GM12874 (cell line): Measurements from ENCODE around the gene MUC12.

ENCODE experiments used
- TF ChIP-seq, protein P1 (sequence below): IDR thresholded peaks from 2 replicates; pipeline ENCODE4 v1.5.1; 2011; ENCODE audit warnings: low read depth, mild to moderate bottlenecking, control low read depth, low read length, moderate library complexity; ENCODE audit not compliant: insufficient read depth

The MUC12 gene

GRCh38 chr7:100951888-100952560, 17.3 kb upstream of the MUC12 start:
- TF ChIP-seq, protein P1, sequence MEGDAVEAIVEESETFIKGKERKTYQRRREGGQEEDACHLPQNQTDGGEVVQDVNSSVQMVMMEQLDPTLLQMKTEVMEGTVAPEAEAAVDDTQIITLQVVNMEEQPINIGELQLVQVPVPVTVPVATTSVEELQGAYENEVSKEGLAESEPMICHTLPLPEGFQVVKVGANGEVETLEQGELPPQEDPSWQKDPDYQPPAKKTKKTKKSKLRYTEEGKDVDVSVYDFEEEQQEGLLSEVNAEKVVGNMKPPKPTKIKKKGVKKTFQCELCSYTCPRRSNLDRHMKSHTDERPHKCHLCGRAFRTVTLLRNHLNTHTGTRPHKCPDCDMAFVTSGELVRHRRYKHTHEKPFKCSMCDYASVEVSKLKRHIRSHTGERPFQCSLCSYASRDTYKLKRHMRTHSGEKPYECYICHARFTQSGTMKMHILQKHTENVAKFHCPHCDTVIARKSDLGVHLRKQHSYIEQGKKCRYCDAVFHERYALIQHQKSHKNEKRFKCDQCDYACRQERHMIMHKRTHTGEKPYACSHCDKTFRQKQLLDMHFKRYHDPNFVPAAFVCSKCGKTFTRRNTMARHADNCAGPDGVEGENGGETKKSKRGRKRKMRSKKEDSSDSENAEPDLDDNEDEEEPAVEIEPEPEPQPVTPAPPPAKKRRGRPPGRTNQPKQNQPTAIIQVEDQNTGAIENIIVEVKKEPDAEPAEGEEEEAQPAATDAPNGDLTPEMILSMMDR: no peak

DNA sequence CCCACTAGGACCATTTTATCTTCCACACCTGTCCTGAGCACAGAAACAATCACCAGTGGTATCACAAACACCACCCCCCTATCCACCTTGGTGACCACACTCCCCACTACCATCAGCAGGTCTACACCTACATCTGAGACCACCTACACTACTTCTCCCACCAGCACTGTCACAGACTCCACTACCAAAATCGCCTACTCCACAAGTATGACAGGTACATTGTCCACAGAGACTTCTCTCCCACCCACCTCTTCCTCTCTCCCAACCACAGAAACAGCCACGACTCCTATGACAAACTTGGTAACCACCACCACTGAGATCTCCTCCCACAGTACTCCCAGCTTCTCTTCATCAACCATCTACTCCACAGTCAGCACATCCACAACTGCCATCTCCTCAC, 16.7 kb upstream of the MUC12 start:
- TF ChIP-seq, protein P1: no peak

DNA sequence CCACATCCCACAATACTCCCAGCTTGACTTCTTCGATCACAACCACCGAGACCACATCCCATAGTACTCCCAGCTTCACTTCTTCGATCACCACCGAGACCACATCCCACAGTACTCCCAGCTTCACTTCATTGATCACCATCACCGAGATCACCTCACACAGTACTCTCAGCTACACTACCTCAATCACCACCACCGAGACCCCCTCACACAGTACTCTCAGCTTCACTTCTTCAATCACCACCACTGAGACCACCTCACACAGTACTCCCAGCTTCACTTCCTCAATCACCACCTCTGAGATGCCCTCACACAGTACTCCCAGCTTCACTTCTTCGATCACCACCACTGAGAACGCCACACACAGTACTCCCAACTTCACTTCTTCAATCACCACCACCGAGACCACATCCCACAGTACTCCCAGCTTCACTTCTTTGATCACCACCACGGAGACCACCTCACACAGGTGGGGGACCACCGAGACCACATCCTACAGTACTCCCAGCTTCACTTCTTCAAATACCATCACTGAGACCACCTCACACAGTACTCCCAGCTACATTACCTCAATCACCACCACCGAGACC, 11.4 kb upstream of the MUC12 start:
- TF ChIP-seq, protein P1: no peak

DNA sequence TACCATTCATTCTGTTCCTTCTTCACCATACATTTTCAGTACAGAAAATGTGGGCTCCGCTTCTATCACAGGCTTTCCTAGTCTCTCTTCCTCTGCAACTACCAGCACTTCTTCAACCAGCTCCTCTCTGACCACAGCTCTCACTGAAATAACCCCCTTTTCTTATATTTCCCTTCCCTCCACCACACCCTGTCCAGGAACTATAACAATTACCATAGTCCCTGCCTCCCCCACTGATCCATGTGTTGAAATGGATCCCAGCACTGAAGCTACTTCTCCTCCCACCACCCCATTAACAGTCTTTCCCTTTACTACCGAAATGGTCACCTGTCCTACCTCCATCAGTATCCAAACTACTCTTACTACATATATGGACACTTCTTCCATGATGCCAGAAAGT, 9.5 kb upstream of the MUC12 start:
- TF ChIP-seq, protein P1: no peak

GRCh38 chr7:100962537-100962936, 6.8 kb upstream of the MUC12 start:
- TF ChIP-seq, protein P1: no peak

DNA sequence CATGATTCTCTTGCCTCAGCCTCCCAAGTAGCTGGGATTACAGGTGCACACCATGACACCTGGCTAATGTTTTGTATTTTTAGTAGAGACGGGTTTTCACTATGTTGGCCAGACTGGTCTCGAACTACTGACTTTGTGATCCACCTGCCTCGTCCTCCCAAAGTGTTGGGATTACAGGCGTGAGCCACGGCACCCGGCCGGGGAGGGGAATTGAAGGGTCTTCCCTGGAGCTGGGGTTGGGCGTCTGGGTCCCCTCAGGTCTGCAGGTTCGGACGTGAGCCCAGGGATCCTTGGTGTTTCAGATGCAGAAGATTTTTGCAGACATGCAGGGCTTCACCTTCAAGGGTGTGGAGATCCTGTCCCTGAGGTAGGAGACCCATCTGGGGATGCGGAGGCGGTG, 6.0 kb upstream of the MUC12 start:
- TF ChIP-seq, protein P1: no peak

DNA sequence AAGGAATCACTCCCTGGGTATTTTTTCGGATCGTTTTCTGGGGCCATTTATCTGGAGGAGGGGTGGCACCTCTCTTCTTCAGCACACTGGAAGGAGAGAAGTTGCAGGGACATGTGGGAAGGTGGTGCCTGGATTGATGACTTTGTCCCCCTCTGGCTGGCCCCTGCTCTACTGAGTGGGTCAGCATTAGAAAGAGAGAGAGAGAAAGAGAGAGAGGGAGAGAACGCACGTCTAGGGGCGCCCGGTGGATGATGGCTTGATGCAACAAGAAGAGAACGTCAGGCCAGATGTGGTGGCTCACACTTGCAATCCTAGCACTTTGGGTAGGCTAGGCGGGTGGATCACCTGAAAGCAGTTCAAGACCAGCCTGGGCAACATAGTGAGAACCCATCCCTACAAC, 5.5 kb upstream of the MUC12 start:
- TF ChIP-seq, protein P1: no peak
